Retina (tissue), 1 donor: Measurements from ENCODE around the gene ATXN1.

Experiments
- DNase-seq: peaks from one replicate; pipeline ENCODE4 v3.0.0-alpha.2; 2016

ATXN1 gene

DNA sequence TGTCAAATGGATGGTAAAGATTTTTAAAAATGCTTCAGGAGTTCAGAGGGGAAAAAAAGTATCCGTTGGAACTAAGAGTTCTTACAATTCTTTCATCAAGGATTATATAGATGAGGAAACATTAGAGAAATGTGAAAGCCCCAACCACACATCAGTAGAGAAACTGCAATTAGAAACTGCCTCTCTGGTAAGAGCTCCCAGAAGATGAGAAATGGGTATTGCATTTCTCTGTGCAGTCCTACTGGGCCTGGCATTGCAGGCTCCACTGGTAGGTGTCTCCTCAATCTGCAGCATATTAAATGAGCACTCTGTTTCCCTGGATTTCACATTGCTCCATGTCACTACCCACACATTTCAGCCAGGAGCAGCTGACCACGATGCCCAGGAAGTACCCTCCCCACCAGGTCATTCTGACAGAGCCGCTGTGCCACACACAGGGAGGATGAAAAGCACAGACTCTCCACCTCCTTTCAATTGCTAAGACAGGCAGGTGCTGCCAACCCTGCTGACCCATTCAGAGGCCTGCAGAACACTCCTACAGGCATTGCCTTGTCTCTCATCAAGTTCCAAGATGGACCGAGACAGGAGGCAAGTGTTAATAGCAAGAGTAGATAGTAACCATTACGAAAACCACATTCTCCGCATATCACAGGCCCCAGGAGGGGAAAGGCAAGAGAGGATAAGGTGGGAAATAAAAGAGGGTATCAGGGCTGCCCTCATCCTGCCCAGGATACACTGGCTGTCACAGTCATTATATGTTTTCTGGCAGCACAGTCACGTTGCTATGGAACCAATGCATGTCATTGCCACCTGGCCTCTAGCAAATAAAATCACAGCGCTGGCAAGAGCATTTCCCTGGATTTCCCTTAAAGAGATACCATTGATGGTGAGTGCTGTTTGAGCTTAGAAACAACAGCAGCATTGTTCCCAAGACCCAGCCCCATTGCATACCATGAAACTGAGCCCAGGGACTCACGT, 241.7 kb downstream of the ATXN1 start:
- no peak for DNase-seq

DNA sequence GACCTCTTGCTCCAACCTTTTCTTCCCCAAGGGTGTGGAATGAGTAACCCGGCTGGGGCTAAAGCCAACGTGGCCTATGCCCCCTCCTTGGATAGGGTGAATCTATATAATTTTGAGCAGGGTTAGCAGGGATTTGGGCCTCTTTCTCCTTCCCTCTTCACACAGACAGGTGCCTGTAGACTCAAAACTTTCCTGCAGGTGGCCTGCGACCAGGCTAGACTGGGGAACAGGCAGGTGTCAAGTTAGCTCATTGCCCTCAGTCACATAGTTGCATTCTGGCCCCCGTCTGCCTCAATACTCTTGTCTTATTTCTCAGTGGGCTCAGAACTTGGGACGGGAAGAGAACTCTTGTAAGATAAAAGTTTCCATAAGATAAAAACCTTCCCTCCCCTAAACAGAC, 243.0 kb downstream of the ATXN1 start:
- no peak for DNase-seq

DNA sequence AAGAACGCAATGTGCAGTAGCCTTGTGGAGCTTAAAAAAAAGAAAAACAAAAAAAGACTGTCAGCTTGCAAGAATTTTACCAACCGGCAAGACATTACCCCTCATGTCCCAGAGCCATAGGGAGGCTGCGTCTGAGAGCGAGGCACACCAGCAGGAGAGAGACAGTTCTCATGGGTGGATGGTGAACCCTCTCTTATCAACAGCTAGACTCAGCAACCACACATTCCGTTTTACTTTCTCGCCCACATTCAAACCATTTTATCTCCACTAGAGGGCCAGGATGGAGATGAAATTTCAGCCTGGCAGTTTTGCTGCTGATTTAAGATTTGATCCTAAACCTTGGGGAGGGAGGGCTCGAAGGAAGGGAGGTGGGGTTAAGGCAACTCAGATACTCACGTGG, 247.0 kb downstream of the ATXN1 start:
- DNase-seq = peak; percentile 59

DNA sequence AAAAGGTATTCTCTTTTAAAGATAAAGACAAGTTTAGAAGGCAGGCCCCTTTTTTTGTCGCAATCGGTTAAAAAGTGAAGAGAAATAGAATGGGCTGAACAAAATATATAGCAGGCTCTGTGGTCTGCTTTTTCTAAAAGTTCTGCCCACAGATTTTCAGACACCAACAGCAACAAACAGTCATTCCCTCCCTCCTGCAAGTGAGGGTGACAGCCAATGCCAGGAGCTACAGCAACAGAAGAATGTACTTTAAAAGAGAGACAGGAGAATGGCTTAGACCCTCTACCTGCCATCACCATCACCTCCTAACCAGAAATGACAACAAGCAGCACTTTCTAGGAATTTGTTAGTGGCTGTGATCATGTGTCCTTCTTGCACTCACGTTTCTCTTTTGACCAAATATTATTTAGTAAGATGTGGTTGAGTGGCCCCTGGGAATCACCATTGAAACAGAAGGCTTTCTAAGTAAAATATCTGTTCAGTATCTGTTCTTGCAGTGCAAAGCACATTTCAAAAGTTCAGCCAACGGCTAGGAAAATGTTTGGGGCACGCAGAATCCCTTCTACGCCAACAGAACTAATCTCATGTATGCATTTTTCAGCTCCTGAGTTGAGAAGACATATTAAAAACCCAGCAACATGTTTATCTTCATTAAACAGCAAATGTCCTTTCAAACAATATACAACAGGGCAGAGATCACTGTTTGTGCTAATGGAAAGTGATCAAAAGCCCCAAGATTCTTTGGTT, 248.5 kb downstream of the ATXN1 start:
- no peak for DNase-seq

DNA sequence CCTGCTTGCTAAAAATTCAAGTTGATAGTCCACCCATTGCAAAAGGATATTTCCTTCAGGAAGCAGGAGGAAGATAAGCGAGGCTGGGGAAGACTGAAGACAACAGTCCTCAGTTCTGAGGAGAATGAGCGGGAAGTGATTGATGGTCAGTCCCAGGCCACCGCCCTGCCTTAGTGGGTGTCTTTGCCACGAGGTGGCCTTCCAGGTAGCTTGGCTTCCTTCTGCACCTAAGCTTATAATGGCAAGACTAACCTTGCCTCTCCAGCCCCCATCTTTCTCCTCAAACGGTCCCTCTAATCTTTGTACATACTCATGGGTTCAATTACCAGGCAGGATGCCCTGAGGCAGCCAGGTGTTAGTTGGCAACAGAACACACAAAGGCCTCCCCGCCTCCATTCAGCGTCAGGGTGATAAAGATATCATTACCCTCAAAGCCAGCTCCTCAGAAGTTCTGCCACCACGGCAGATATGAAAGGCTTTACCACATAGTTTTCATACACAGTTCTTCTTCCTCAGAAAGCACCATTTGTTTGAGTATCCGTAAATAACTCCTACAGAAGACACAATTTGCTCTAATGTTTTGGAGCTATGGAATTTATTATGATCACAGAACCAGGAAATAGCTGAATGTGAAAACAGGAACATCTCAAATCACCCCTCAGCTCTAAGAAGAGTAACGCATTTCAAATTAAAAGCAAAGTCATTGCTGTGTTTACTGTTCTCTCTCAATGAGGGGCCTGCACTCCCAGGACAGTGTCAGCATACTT, 249.4 kb downstream of the ATXN1 start:
- DNase-seq = no peak

DNA sequence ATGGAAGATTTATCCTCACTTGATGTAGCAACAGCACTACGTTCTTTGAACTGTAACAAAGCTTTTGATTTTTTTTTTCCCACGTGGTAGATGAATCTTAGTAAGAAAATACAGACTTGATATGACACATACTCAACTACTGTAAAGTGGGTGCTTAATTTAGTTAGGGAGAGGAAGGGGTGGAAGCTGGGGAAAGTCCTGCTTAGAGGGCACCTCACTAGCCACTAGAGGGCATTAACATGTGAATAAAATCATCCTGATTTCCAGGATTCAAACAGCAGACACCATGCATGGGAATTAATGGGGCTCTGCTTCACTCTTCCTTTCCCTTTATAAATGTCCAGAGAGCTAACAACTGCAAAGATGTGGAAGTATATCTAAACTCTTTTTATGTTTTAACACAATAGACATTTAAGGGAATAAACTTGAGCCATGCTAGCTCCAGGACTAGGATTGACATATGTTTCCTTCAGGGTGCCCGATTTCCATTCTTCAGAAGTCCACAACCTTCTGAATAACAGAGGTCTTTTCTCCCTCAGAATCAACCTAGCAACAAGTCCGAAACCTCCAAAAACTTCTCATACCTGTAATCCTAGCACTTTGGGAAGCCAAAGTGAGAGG, 250.1 kb downstream of the ATXN1 start:
- peak; percentile 43 for DNase-seq

DNA sequence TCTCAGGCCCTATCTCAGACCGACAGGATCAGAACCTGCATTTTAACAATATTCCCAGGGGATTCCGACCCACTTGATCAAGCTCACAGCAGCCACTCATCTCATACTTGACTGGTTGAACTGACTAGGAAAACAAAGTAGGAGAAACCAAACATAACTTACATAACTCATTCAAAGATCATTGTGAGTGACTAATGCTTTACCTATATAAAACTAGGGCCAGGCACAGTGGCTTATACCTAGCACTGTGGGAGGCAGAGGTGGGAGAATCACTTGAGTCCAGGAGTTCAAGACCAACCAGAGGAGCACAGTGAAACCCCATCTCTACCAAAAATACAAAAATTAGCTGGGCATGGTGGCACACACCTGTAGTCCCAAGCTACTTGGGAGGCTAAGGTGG, 251.0 kb downstream of the ATXN1 start:
- no peak for DNase-seq

DNA sequence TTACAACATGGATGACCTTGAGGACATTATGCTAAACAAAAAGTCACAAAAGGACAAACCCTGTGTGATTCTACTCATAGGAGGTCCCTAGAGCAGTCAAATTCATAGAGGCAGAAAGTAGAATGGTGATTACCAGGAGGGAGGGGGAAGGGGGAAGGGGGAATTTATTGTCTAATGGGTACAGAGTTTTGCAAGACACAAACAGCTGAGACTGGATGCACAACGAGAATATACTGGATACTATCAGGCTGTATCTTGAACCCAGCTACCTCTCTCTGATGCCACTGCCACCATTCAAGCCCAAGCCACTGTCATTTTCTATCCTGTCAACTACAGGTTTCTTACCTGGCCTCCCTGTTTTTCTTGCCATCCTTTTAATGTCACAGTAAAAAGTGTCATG, 252.3 kb downstream of the ATXN1 start:
- no peak for DNase-seq

DNA sequence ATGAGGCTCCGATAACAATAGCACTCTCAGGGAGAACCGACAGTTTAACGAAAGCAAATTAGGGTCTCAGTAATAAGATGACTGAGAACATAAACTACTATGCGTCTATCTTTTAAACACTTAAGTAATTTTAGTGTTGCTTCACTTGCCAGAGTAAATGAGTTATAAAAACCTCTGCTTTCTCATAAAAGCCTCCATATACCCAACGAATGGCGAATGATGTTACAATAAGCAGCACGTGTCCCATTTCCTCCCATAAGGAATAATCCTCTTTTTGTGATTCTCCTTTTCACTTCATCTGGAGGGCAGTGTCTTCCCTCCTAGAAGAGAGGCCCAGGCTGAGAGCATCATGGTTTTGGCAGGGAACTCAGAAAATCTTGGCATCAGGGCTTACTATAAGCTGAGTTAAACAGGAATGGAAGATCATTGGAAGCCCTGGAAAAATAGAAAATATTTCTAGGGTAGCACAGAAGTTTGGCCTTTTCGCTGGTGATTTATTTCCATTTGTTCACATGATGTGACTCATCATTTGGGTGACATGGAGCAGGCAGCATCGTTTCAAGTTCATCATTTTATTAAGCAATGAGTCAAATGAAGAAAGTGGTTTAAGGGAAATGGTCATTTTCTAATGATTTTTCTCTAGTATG, 255.4 kb downstream of the ATXN1 start:
- DNase-seq = peak; percentile 10

DNA sequence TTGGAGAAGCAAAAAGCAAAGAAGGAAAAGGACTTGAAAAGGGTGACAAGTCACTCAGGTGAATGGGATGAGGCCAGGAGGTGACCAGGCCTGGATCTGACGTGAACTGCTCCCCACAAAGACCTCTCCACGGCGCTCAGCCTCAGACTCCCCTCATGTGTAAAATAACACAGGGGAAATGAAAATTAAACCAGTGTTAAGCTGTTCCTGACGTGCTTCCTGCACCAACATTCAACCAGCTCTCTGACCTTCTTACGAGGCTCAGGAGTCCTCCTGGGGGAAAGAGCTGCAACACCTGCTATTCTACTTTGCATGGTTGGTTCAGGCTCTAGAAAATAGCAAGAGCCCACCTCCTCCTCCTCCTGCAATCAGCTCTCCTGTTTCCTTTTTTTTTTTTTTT, 256.7 kb downstream of the ATXN1 start:
- peak; percentile 22 for DNase-seq

DNA sequence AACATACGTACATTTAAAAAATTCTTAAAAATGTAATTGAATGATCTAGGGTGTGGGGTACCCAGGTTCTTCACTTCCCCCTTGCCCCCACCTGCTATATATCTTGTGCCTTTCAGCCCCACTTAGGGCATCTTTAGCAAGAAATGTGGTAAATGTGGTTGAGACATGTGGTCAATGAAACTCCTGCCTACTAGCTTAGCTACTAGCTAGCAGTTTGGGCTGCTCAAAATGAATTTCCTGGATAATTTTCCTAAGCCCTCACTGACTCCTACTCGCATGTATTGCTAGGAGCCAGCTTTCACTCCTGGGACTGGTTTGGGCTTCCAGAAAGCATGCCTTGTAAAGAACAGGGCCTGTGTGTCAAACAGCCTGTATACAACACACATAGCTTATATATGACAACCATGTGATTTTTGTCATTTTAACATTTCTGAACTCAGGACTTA, 257.3 kb downstream of the ATXN1 start:
- no peak for DNase-seq

DNA sequence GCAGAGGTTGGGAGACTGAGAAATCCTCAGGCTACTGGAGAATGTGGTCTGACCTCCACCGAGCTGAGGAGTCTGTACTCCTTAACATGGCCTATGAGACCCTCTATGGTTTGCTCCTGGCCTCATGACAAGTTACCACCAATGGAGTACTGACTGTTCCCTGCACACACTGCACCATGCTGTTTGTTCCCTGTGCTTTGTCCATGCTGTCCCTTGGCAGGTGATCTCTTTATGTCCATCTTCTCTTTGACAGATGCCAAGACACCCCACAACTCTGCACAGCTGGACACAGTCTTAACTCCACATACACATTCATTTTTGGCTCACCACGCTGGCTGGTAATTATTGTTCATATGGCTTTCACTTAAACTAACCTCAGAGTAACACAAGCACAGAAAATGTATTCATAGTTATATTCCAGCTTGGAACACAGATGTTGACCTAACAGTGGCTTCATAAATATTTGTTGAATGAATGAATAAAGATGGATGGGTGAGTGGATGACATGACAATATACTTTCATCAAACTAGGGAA, 258.0 kb downstream of the ATXN1 start:
- DNase-seq = no peak

DNA sequence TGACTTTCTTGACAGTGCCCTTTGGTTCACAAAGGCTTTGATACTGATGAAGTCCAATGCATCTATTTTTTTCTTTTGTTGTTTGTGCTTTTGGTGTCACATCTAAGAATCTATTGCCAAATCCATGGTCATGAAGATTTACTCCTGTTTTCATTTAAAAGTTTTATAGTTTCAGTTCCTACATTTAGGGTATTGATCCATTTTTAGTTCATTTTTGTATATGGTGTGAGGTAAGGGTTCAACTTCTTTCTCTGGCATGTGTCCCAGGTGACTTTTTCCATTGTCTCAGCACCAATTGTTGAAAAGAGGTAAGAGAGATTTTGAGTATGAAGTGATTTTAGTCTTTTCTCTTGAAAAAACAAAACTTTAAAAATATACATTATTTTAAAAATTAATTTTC, 262.3 kb downstream of the ATXN1 start:
- DNase-seq = no peak

DNA sequence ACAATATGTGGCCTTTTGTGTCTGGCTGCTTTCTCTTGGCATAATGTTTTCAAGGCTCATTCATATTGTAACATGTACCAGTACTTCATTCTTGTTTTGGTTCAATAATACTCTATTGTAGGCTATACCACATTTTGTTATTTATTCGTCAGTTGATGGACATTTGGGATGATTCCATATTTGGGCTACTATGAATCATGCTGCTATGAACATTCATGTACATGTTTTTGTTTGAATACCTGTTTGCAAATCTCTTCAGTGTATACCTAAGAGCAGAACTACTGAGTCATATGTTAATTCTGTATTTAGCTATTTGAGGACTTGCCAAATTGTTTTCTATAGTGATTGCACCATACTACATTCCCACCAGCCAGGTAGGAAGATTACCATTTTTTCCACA, 263.0 kb downstream of the ATXN1 start:
- DNase-seq = no peak

DNA sequence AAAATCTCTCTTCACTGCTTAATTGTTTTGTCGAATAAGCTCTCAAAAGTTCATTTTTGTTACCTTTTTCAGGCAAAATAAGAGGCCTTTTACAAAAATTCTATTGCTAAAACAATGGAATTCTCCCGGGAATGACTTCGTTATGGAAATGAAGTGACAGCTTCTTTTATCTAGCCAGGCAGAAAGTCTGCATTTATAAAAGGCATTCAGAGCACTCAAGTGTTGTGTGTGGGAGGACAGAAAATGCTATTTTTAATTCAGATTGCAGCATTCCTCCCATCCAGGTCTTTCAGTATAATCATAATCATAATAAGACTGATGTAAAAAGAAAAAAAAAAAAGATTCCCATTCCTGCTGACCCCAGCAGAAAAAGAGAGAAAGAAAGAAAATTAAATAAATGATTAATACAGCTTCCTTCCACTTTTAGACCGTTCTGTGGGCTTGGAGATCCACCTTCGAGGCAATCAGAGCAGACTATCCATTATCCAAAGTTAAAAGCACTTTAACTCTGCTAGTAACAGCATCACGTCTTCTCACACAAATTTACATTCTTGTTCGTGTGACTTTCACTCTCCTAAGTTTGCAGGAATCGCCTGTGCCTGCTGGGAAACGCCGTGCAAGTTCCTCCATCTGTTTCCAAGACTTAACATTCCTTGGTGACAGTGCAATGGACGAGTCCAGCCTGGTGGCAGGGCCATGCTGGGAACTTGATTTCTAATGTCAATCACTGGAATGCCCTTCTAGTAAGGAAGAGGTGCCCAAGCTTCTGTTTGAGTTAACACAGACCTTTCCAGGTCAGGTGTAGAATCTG, 264.1 kb downstream of the ATXN1 start:
- DNase-seq = peak; percentile 42

DNA sequence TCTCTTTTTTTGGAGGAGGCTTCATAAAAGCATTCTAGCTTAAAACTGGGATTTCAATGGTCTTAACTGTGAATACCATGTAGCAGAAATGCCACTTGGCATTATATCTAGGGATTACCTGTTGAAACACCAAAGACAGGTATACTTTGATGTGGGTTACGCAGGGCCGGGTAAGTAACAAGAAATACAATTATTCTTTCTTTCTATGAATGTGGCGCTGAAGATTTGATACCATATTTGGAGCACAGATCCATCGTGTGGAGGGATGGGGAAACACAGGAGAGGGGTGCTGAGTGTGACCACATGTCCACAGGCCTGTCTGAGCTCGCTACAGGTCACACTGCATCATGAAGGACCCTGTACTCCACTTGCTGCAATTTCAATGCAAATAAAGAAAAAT, 265.1 kb downstream of the ATXN1 start:
- DNase-seq = no peak

DNA sequence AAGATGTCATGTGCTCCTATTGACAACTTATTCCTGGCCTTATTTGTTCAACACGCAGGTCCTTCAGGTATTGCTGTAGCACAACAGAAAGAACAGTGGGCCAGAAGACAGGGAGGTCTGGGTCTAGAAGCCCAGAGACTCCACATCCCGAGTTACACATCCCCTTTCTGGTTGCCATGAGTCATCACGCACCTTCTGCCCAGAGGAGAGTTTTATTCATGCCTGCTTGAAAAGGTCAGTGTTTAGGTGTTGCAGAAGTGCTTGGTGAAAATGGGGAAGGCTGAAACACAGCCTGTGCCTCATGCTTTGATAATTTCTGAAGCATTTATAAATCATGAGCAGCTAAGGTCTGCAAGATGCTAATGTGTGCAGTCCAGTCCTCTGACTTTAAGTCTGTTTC, 266.5 kb downstream of the ATXN1 start:
- DNase-seq = no peak

DNA sequence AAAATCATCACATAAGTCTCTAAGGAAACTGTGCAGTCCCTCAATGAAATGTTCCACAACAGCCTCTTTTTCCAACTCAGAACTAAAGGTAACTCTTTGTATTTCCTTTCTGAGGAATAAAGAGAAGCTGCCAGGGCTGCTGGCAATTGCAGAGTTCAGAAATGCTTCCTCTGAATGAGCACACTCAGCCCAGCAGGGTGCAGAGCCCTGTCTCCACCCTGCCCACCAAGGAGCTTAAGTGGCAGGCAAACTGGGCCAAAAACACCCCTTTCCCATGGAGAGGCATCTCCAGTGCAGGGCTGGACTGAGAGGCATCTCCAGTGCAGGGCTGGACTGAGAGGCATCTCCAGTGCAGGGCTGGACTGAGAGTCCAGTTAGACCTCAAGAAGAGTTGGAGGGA, 267.5 kb downstream of the ATXN1 start:
- no peak for DNase-seq

DNA sequence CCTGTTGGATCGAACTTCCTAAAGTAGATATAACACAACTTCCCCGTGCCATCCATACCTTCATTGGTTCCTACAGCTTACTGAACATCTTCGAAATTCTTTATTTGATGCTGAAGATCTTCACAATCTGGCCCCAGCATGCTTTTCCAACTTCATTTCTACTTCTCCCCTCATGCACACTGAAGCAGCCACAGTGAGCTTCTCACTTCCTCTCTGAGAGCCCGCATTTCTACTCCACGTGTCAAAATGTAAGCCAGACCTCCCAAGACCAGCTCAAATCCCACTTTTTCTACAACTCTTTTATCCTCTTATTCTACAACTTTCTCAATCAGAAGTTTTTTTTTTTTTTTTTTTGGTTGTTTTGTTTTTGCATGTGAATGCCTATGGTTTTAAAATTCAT, 268.1 kb downstream of the ATXN1 start:
- DNase-seq = no peak

DNA sequence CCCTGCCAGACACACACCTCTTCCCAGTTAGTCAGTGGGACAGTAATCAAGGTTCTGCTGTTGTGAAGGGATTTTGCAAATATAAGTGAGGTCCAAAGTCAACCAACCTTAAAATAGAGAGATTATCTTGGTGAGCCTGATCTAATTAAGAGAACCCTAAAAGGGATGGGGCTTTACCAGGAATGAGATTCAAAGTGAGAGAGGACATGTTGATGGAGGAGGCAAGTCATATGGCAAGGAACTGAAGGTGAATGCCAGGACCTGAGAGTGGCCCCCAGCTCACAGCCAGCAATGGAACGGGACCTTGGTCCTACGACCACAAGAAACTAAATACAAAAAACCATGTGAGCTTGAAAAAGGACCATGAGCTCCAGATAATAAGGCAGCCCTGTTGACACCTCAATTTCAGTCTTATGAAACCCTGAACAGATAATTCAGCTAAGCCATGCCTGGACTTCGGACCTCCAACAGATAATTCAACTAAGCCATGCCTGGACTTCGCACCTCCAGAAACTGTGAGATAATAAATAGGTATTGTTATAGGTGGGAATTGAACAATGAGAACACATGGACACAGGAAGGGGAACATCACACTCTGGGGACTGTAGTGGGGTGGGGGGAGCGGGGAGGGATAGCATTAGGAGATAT, 269.5 kb downstream of the ATXN1 start:
- DNase-seq = no peak

DNA sequence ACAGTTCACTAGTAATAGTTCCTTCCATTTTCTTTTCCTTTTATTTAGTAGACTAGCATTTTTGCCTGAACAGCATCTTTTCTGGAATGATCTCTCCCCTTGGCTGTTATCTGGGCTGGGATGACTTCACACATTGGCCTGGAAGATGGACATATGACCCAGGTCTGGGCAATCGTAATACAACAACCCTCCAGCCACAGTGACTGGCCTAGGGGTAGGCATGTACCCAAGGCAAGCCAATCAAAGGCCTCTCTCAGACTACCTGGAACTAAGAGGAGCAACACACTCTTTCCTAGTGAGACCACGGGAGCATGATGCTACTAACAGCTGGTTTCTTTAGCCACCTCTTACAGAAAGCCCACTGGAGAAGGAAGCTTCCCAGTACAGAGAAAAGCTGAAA, 270.6 kb downstream of the ATXN1 start:
- no peak for DNase-seq
